Activated naive CD8-positive, alpha-beta T cell treated with anti-CD3 and anti-CD28 coated beads for 36 hours (primary cell): ENCODE results near the gene POM121L2. TPM values are rescaled to one million over a fixed set of nuclear protein-coding genes. Genes with fewer than 3 reads are reported as not detected.

ENCODE experiments used
- total RNA-seq, 2 experiments: library from RNA; stranded (reverse); gene quantifications; one replicate each; pipeline ENCODE4 v1.2.3, GENCODE V29; 2021

Gene POM121L2
- total RNA-seq, 2 experiments from 2014 or later: not detected

Other genes starting within 250 kb of the POM121L2 start
- gene PRSS16, start 64.6 kb downstream of the POM121L2 start, total RNA-seq: under 1 TPM; 0.38 to 0.54 TPM
- 1 to 10 TPM; 4.8 to 6.8 TPM for gene ZNF391, start 76.5 kb upstream of the POM121L2 start, total RNA-seq
- 1 to 10 TPM; 8.5 to 8.9 TPM for gene ZNF184, start 160.8 kb upstream of the POM121L2 start, total RNA-seq